Ramos (cell line): ENCODE data around the gene USF2.

ENCODE experiments used
- in situ Hi-C: fragments of 300-500 bp; cut with MboI; formaldehyde crosslinking; loops from one replicate; pipeline ENCODE4 v1.14.3; 2022; ENCODE audit warnings: low sequenced_read_pairs; ENCODE audit not compliant: unreplicated experiment

USF2 gene

GRCh38 chr19:35241417-35241816, 27.3 kb upstream of the USF2 start:
- in situ Hi-C loops, result no loop called here

- in situ Hi-C loops, result no loop called here
Observed at GRCh38 chr19:35246466-35247092, 22.2 kb upstream of the USF2 start.

- in situ Hi-C loops, result no loop called here
Observed at GRCh38 chr19:35247526-35248309, 21.0 kb upstream of the USF2 start.

DNA sequence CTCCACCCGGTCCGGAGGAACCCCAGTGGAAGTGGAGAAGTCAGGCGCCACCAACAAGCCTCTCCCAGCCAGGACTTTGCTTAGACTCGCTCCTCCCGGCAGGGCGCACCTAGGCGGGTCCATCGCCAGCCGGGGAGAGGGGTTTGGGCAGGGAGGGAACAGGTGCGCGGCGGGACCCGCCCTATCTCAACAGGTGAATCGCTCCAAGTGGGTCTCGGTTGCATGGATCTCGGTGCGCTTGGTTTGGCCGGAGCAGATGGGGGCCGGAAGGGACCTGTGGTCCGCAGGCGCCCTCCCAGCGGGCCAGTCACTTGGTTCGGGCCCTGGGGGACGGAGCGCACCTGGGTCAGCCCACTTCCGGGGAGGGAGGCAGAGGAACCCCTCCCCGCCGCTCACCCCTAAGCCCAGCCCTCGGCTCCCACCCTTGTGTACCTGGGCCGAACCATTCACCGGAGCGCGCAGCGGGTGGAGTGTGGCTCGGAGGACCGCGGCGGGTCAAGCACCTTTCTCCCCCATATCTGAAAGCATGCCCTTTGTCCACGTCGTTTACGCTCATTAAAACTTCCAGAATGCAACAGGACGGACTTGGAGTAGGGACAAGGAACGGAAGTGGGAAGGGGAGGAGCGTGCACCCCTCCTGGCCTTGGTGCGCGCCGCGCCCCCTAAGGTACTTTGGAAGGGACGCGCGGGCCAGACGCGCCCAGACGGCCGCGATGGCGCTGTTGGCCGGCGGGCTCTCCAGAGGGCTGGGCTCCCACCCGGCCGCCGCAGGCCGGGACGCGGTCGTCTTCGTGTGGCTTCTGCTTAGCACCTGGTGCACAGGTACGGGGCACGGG, 20.2 kb upstream of the USF2 start, which contains the start of gene LSR:
Gene LSR, plus strand, starts transcription at position 693 of the 836 bp plus-strand sequence. Its CDS starts 21 bp downstream, at position 714.
- in situ Hi-C loops, result no loop called here

DNA sequence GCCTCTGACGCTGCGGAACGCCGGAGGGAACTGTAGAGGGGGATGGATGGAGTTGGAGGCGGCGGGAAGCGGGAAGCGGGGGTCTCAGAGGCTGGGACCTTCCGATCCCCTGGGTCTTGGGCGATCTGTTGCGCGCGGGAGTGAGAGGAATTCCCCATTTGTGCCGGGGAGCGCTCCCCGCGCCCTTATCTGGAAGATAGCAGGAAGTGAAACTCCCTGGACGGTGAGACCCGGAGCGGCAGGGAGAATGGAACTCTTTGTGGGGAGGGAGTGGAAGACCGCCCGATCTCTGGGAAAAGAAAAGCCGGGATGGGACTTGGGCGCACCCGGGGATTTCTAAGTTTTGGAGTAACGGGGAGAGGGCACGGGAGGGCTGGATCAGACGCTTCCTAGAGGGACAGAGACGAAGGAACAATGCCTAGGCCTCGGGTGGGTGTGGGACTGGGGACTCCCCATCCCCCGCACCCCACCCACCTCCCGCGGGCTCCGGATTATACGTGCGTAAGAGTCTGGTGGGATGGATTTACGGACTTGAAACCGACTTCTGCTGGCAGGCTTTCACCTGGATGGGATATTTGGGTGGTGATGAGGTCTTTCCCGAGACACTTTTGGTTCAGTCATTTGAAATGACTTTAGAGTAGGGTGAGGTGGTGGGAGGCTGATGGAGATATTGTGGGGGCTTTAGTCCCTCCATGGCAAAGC, 19.5 kb upstream of the USF2 start:
- in situ Hi-C loops, result no loop called here

DNA sequence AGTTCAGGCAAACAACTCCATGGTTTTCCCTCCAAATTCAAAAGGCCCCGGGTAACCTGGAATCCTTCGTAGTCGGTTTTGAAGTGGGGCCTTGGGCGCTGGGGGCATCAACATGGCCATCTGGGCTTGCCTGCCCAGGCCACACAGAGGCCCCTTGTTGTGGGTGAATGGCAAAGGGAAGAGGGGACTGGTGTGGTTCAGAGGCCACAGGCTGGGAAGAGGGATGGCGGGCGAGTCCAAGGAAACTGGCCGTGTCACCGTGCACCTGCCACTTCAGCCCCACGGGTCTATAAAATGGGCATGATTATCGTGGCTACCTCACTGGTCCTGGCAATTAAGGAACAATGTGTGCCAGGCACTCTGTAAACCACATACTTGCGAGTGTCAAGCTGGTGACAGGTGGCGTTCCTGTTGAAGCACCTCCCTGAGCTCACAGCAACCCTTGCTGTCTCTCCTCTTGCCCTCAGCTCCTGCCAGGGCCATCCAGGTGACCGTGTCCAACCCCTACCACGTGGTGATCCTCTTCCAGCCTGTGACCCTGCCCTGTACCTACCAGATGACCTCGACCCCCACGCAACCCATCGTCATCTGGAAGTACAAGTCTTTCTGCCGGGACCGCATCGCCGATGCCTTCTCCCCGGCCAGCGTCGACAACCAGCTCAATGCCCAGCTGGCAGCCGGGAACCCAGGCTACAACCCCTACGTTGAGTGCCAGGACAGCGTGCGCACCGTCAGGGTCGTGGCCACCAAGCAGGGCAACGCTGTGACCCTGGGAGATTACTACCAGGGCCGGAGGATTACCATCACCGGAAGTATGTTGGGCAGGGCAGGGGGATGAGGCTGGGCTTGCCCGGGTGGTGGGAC, 18.7 kb upstream of the USF2 start:
- in situ Hi-C loops, result no loop called here

DNA sequence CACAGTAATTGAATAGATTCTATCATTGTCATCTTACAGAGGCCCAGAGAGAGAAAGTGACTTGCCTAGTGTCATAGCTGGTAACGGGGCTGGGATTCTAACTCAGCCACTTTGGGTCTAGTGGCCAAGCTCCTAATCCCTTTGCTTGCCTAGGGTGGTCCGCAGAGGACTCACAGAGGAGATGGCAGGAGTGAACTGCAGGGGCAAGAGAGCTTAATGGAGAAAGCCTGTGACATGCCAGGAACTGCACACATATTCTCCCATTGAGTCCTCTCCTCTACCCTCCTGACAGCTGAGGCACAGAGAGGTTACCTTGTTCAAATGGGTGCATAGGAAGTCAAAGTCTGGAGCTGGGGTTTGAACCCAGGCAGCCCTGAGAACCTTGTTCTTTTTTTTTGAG, 17.3 kb upstream of the USF2 start:
- in situ Hi-C loops, result no loop called here

DNA sequence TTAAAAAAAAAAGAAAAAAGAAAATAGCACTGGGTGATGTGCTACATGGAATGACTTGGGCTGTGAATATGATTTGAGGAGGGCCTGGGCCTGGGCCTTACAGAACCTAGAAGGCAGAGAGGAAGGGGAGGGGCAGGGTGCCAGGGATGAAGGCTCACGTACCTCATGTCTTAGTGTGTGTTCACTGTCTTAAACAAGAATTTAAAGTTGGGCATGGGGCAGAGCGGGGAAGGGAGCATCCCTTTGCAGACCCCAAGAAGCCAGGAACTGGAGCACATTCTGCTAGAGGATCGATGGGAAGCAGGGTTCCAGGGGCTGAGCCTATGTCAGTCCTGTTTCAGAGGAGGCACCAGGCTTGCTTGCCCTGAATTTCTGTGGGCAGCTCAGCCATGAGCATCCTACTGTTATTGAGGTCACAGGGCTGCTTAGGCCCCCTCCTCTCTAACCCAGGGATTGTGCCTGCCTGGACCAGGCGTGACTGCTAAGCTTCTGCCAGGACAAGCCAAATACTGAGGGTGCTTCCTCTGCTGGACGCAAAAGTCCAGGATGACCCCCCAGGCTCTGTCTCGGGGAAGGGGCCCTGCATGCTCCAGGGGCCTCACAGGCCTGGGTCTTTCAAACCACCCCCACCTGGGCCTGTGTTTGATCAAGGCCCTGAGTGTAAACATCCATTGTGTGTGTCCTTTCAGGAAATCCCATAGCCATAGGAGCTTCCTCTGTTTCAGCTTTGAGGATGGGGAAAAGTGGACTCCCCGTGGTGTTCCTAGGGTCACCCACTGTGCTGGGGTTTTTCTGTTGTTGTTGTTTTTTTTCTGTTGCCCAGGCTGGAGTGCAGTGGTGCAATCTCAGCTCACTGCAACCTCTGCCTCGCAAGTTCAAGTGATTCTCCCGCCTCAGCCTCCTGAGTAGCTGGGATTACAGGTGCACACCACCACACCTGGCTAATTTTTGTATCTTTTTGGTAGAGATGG, 15.2 kb upstream of the USF2 start:
- in situ Hi-C loops, result no loop called here

DNA sequence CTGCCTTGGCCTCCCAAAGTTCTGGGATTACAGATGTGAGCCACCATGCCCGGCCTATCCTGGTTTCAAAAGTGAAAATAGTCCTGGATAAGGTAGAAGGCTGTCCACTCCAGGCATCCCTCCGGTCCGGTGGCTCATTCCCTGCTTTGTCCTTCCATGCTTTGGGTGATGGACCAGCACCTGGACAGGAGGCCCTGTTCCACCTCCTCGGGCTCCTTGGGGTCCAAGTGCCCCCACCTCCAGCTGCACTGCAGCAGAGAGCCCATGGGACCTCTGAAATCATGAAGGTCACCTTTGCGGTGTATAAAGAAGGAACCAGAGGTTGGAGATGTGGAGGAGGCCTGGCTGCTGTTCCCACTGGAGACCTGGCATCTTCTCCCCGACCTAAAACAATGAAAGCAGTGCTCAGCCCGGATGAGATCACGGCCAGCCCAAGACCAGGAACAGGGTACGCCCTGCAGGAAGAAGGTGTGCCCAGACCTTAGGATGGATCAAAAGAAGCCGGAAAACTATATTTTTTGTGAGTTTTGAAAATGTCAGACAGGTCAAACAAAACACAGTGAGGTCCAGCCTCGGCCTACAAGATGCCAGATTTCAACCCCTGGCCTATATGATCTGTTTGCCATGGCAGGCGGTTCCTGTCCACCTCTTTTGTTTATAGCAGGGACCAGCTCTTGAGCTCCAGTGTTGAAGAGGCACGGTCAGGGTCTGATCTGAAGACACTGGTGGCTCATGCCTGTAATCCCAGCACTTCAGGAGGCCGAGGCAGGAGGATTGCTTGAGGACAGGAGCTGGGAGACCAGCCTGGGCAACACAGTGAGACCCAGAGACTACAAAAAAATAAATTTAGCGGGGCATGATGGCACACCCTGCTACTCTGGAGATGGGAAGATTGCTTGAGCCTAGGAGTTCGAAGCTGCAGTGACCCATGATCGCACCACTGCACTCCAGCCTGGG, 14.1 kb upstream of the USF2 start:
- in situ Hi-C loops, result no loop called here

- in situ Hi-C loops, result no loop called here
Observed at GRCh38 chr19:35256566-35256965, 12.2 kb upstream of the USF2 start.

GRCh38 chr19:35257113-35257461, 11.7 kb upstream of the USF2 start:
- in situ Hi-C loops, result no loop called here

DNA sequence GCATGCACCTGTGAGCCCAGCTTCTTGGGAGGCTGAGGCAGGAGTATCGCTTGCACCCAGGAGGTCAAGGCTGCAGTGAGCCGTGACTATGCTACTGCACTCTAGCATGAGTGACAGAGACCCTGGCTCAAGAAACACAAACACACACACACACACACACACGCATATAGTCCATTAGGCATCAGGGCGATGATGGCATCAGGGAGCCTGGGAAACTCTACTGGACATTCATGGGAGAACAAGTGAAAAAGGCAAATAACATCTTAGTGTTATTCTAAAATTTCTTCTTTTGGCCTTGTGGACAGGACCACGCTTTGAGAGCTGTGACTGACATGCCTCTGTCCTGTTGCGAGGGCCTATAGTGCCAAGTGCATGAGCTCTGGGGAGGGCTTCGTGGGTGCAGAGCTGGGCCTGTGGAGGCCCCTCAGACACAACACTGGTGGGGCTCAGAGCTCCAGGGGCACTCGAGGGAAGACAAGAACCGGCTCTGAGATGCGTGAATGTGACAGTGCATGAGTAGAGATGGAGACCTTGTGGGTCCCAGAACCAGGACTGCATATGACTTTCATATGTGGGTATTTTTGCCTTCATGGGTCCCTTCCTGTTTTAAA, 8.0 kb upstream of the USF2 start:
- in situ Hi-C loops, result no loop called here

DNA sequence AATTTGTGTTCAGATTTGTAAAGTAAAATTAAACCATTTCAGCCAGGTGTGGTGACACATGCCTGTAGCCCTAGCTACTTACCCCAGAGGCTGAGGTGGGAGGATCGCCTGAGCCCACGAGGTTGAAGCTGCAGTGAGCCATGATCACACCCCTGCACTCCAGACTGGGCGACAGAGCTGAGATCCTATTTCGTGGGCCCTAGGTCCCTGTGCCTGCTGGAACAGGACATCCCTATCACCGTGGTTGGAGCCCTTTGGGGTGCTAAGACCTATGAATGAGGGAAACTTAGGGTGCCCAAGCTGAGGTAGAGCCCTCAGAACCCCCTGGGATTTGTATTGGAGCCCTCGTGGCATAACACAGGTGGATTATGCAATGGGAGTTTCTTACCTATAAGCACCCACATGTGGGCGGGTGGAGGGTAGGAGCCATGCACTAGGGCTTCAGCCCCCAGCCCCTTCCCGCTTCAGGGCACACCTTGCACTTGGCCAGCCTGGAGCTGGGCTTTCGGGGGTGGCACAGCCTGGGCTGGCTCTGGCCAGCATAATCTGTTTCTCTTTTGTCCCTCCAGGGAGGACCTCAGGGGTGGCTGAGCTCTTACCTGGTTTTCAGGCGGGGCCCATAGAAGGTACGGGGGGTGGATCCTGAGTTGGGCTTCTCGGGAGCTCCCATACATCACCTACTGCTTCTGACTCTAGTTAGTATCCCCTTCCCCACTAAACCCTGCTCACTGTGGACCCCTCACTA, 7.2 kb upstream of the USF2 start:
- in situ Hi-C loops, result no loop called here

- in situ Hi-C loops, result no loop called here
Observed at GRCh38 chr19:35262101-35262761, 6.5 kb upstream of the USF2 start.

GRCh38 chr19:35264268-35265125, 4.3 kb upstream of the USF2 start:
- in situ Hi-C loops, result no loop called here
